K562 (cell line): ENCODE results near the gene ZNF672. TPM values are rescaled to one million over a fixed set of nuclear protein-coding genes. Genes with fewer than 3 reads are reported as not detected.

Source experiments
- BRD9 ChIP-seq: fragments of 450-650 bp; IDR thresholded peaks from 2 replicates; pipeline ENCODE4 v1.6.1; 2018; ENCODE audit warnings: low read depth; ENCODE audit not compliant: partially characterized antibody
- CEBPB ChIP-seq: fragments of 450-650 bp; IDR thresholded peaks from 2 replicates; pipeline ENCODE4 v1.6.1; 2016; ENCODE audit warnings: missing genetic modification characterization, missing compliant biosample characterization
- DACH1 ChIP-seq: fragments of 450-650 bp; IDR thresholded peaks from 2 replicates; pipeline ENCODE4 v1.6.1; 2018; ENCODE audit not compliant: partially characterized antibody
- EP400 ChIP-seq: fragments of 450-650 bp; IDR thresholded peaks from 2 replicates; pipeline ENCODE4 v1.6.1; 2017; ENCODE audit warnings: antibody characterized with exemption, mild to moderate bottlenecking, moderate library complexity
- FOSL1 ChIP-seq: fragments of 200-800 bp; sonication (Bioruptor generic); conservative IDR thresholded peaks from 2 replicates; pipeline ENCODE4 v1.6.1; 2016; ENCODE audit warnings: missing genetic modification characterization, missing compliant biosample characterization
- FOXK2 ChIP-seq, 2 experiments: fragments of 450-650 bp; IDR thresholded peaks in 1 of 2; conservative IDR thresholded peaks in 1 of 2; 2 replicates each; pipeline ENCODE4 v1.6.1; 2016; ENCODE audit warnings: low read depth in 2 of 2, mild to moderate bottlenecking in 1 of 2
- HDAC3 ChIP-seq: fragments of 450-650 bp; IDR thresholded peaks from 2 replicates; pipeline ENCODE4 v1.6.1; 2018; ENCODE audit warnings: borderline replicate concordance, mild to moderate bottlenecking, moderate library complexity; ENCODE audit not compliant: partially characterized antibody
- MAFF ChIP-seq: IDR thresholded peaks from 2 replicates; pipeline ENCODE4 v1.6.1; 2012; ENCODE audit warnings: low read length, improper control_type of control experiment
- MYNN ChIP-seq, 2 experiments: sonication (generic); formaldehyde crosslinking in 1 of 2; IDR thresholded peaks; 2 replicates each; pipeline versions ENCODE4 v1.5.0 to v1.6.1; 2016 to 2020; ENCODE audit warnings: antibody characterized with exemption in 1 of 2, missing genetic modification reagents in 1 of 2
- NFE2 ChIP-seq: IDR thresholded peaks from 2 replicates; pipeline ENCODE4 v1.6.1; 2014; ENCODE audit warnings: antibody characterized with exemption, low read depth
- PHB2 ChIP-seq: fragments of 450-650 bp; IDR thresholded peaks from 2 replicates; pipeline ENCODE4 v1.6.1; 2017; ENCODE audit warnings: low read depth
- POLR2H ChIP-seq: IDR thresholded peaks from 2 replicates; pipeline ENCODE4 v1.6.1; 2016; ENCODE audit warnings: missing genetic modification characterization, low read depth, mild to moderate bottlenecking, control low read depth, missing compliant biosample characterization, moderate library complexity
- RBM15 ChIP-seq: fragments of 200-400 bp; formaldehyde crosslinking; IDR thresholded peaks from 2 replicates; pipeline ENCODE4 v1.6.1; 2018; ENCODE audit warnings: mild to moderate bottlenecking, low read length, moderate library complexity; ENCODE audit not compliant: insufficient read depth
- RNF2 ChIP-seq: sonication (generic); IDR thresholded peaks from 2 replicates; pipeline ENCODE4 v1.6.1; 2016
- SMAD1 ChIP-seq: fragments of 150-350 bp; IDR thresholded peaks from 2 replicates; pipeline ENCODE4 v1.6.1; 2014; ENCODE audit warnings: low read length, low read depth; ENCODE audit not compliant: partially characterized antibody
- SMAD4 ChIP-seq: fragments of 250-450 bp; sonication (Bioruptor Pico); conservative IDR thresholded peaks from 2 replicates; pipeline ENCODE4 v1.8.0; 2021; ENCODE audit warnings: inconsistent platforms, mild to moderate bottlenecking, moderate library complexity
- SMARCA4 ChIP-seq: fragments of 450-650 bp; IDR thresholded peaks from 2 replicates; pipeline ENCODE4 v1.6.1; 2016
- SPI1 ChIP-seq: IDR thresholded peaks from 2 replicates; pipeline ENCODE4 v1.6.1; 2011; ENCODE audit warnings: low read depth, low read length, control low read depth, borderline replicate concordance
- TCF3 ChIP-seq: sonication (generic); formaldehyde crosslinking; IDR thresholded peaks from 2 replicates; pipeline ENCODE4 v1.4.0; 2020; ENCODE audit warnings: mild to moderate bottlenecking, missing genetic modification reagents
- ZEB2 ChIP-seq: fragments of 450-650 bp; IDR thresholded peaks from 2 replicates; pipeline ENCODE4 v1.6.1; 2016
- ZNF316 ChIP-seq: fragments of 450-650 bp; IDR thresholded peaks from 2 replicates; pipeline ENCODE4 v1.6.1; 2016
- polyA plus RNA-seq, 8 experiments: library from polyadenylated mRNA; depleted of rRNA in 4 of 8; stranded (reverse) in 5 of 8; unstranded in 3 of 8; fragments of >200 nt; fragmentation: Nextera tagmentation in 2 of 8; fragmentation: Illumina TruSeq in 1 of 8; extraction: Ambion mirVana in 2 of 8; extraction: Trizol in 1 of 8; gene quantifications; 2 replicates each; pipeline versions ENCODE4 v1.2.1 to v1.2.3, GENCODE V29; 2011 to 2014; ENCODE audit warnings: inconsistent platforms in 1 of 8, missing spikeins in 1 of 8
- total RNA-seq, 7 experiments: library from RNA; depleted of rRNA in 6 of 7; stranded (reverse); fragments of >200 nt in 6 of 7; fragmentation: Illumina TruSeq in 2 of 7; extraction: Trizol in 2 of 7; gene quantifications; 2 replicates each; pipeline versions ENCODE4 v1.2.1 to v1.2.3, GENCODE V29; 2011 to 2021; ENCODE audit warnings: low replicate concordance in 1 of 7
- TF ChIP-seq, protein P1 (sequence below): sonication (generic); formaldehyde crosslinking; IDR thresholded peaks from 2 replicates; pipeline ENCODE4 v1.5.0; 2020; ENCODE audit warnings: missing genetic modification reagents
- TF ChIP-seq, protein P2 (sequence below): fragments of 450-650 bp; IDR thresholded peaks from 2 replicates; pipeline ENCODE4 v1.7.1; 2018; ENCODE audit warnings: mild to moderate bottlenecking, low read depth; ENCODE audit not compliant: partially characterized antibody
- TF ChIP-seq, protein P3 (sequence below): fragments of 250-450 bp; sonication (Bioruptor Pico); IDR thresholded peaks from 2 replicates; pipeline ENCODE4 v1.5.0; 2020; ENCODE audit warnings: mild to moderate bottlenecking
- TF ChIP-seq, protein P4 (sequence below): IDR thresholded peaks from 2 replicates; pipeline ENCODE4 v1.6.1; 2012; ENCODE audit warnings: low read depth, low read length, improper control_type of control experiment, borderline replicate concordance

ZNF672 gene
- total and polyA plus RNA-seq, 9 of the 15 experiments (the other 6 are each of a cell fraction or from before 2014, with no cell fraction given): 1.9 to 57.9 (median 24.1) TPM

DNA sequence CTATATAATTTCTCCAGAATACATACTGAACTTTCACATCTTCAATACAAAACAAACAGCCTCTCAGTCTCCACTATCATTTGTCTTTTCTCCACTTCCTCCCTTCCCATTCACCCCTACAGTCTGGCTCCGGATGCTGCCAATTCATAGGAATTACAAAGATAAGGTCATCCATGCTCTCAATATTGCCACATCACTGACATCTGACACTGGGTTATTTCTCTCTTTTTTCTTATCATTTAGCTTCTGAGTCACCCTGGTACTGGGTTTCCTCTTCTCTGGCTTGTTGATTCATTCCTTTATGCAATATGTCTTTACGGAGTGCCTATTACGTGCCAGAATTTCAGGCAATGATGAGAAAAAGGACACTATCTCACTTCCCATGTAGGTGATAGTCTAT, 9.2 kb upstream of the ZNF672 start (continued):
- TF ChIP-seq SMARCA4 (peak; percentile 97), FOXK2 (conservative IDR thresholded peaks at IDR 0.05 in 1 of 2, IDR thresholded peaks at IDR 0.05 in 1 of 2; ENCODE audit: low read depth in 2 of 2) (peak; percentile 87 to 94), TCF3 (peak; percentile 56), PHB2 (no peak), SPI1 (peak; percentile 95), MAFF (peak; percentile 73; the same call in 1 of the 2 replicates), SMAD4 (peak; percentile 75; the same call in 1 of the 2 replicates), MYNN (IDR thresholded peaks at IDR 0.05) (peak; percentile 65; the same call in 1 of the 2 replicates), MYNN (CRISPR knock-in tag; IDR thresholded peaks at IDR 0.05) (no peak), ZNF316 (peak; percentile 86), CEBPB (peak; percentile 99), ZEB2 (peak; percentile 87), FOSL1 (tag) (peak; percentile 97), BRD9 (peak; percentile 87), RNF2 (peak; percentile 83), POLR2H (tag) (0 out of 2 replicates have a peak, but pooled peaks have one; percentile 39), RBM15 (no peak), EP400 (peak; percentile 81), SMAD1 (peak; percentile 42), HDAC3 (peak; percentile 76), DACH1 (peak; percentile 44), NFE2 (peak; percentile 90)
- TF ChIP-seq, protein P1, sequence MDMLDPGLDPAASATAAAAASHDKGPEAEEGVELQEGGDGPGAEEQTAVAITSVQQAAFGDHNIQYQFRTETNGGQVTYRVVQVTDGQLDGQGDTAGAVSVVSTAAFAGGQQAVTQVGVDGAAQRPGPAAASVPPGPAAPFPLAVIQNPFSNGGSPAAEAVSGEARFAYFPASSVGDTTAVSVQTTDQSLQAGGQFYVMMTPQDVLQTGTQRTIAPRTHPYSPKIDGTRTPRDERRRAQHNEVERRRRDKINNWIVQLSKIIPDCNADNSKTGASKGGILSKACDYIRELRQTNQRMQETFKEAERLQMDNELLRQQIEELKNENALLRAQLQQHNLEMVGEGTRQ (CRISPR knock-in tag): no peak
- TF ChIP-seq, protein P2, sequence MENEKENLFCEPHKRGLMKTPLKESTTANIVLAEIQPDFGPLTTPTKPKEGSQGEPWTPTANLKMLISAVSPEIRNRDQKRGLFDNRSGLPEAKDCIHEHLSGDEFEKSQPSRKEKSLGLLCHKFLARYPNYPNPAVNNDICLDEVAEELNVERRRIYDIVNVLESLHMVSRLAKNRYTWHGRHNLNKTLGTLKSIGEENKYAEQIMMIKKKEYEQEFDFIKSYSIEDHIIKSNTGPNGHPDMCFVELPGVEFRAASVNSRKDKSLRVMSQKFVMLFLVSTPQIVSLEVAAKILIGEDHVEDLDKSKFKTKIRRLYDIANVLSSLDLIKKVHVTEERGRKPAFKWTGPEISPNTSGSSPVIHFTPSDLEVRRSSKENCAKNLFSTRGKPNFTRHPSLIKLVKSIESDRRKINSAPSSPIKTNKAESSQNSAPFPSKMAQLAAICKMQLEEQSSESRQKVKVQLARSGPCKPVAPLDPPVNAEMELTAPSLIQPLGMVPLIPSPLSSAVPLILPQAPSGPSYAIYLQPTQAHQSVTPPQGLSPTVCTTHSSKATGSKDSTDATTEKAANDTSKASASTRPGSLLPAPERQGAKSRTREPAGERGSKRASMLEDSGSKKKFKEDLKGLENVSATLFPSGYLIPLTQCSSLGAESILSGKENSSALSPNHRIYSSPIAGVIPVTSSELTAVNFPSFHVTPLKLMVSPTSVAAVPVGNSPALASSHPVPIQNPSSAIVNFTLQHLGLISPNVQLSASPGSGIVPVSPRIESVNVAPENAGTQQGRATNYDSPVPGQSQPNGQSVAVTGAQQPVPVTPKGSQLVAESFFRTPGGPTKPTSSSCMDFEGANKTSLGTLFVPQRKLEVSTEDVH: peak; percentile 64
- TF ChIP-seq, protein P3, sequence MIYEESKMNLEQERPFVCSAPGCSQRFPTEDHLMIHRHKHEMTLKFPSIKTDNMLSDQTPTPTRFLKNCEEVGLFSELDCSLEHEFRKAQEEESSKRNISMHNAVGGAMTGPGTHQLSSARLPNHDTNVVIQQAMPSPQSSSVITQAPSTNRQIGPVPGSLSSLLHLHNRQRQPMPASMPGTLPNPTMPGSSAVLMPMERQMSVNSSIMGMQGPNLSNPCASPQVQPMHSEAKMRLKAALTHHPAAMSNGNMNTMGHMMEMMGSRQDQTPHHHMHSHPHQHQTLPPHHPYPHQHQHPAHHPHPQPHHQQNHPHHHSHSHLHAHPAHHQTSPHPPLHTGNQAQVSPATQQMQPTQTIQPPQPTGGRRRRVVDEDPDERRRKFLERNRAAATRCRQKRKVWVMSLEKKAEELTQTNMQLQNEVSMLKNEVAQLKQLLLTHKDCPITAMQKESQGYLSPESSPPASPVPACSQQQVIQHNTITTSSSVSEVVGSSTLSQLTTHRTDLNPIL (CRISPR knock-in tag): no peak
- TF ChIP-seq, protein P4, sequence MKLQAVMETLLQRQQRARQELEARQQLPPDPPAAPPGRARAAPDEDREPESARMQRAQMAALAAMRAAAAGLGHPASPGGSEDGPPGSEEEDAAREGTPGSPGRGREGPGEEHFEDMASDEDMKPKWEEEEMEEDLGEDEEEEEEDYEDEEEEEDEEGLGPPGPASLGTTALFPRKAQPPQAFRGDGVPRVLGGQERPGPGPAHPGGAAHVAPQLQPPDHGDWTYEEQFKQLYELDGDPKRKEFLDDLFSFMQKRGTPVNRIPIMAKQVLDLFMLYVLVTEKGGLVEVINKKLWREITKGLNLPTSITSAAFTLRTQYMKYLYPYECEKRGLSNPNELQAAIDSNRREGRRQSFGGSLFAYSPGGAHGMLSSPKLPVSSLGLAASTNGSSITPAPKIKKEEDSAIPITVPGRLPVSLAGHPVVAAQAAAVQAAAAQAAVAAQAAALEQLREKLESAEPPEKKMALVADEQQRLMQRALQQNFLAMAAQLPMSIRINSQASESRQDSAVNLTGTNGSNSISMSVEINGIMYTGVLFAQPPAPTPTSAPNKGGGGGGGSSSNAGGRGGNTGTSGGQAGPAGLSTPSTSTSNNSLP: peak; percentile 99
